GM10266 (cell line): ENCODE data around the gene CSDE1.
A peak's percentile ranks its signal among the peaks of the same experiment; 100 is the strongest.

Experiments used
- DNase-seq: peaks from one replicate; pipeline ENCODE4 v3.0.0; 2012; ENCODE audit errors: extremely low spot score
- CTCF ChIP-seq: IDR thresholded peaks from 2 replicates; pipeline ENCODE4 v1.5.1; 2012; ENCODE audit warnings: mild to moderate bottlenecking, low read depth; ENCODE audit not compliant: control insufficient read depth, insufficient read depth; ENCODE audit errors: missing control alignments

Gene CSDE1

GRCh38 chr1:114725230-114725629, 32.6 kb downstream of the CSDE1 start:
- TF ChIP-seq CTCF: no peak
- no peak for DNase-seq

- no peak for TF ChIP-seq CTCF
- no peak for DNase-seq
Measured at GRCh38 chr1:114723915-114724314, 33.9 kb downstream of the CSDE1 start.

GRCh38 chr1:114723457-114723856, 34.3 kb downstream of the CSDE1 start:
- no peak for DNase-seq
- TF ChIP-seq CTCF: no peak

GRCh38 chr1:114720492-114720891, 37.3 kb downstream of the CSDE1 start:
- DNase-seq: no peak
- no peak for TF ChIP-seq CTCF

GRCh38 chr1:114719424-114719787, 38.4 kb downstream of the CSDE1 start:
- no peak for TF ChIP-seq CTCF
- no peak for DNase-seq

GRCh38 chr1:114718661-114719423, 38.9 kb downstream of the CSDE1 start:
- no peak for DNase-seq
- TF ChIP-seq CTCF: no peak

GRCh38 chr1:114716304-114717170, 41.2 kb downstream of the CSDE1 start, which contains the start of gene NRAS:
Gene NRAS, minus strand, starts transcription at chr1:114716771. Its CDS starts 611 bp downstream, at chr1:114716160.
- TF ChIP-seq CTCF: no peak
- peak; percentile 88 for DNase-seq
